NCI-H526 treated with DMSO at 0.1 percent for 48 hours (cell line): Measurements from ENCODE around the gene NTRK3.

Experiments used
- DNase-seq: peaks from one replicate; lab custom pipeline; 2025; lab: John Stamatoyannopoulos, UW

NTRK3 gene

GRCh38 chr15:87981969-87982368 is 274.6 kb downstream of the NTRK3 start:
- no peak for DNase-seq

GRCh38 chr15:87977907-87978306 is 278.6 kb downstream of the NTRK3 start:
- DNase-seq = no peak

- no peak for DNase-seq
These were observed 280.0 kb downstream of the NTRK3 start for GRCh38 chr15:87976552-87976951.

- DNase-seq = no peak
These were observed 282.9 kb downstream of the NTRK3 start for GRCh38 chr15:87973501-87974215.

GRCh38 chr15:87971076-87971475 is 285.5 kb downstream of the NTRK3 start:
- no peak for DNase-seq

GRCh38 chr15:87967951-87968350 is 288.6 kb downstream of the NTRK3 start:
- no peak for DNase-seq

GRCh38 chr15:87965304-87965703 is 291.2 kb downstream of the NTRK3 start:
- no peak for DNase-seq

- no peak for DNase-seq
These were observed 294.1 kb downstream of the NTRK3 start for GRCh38 chr15:87962428-87962827.

- DNase-seq = no peak
These were observed 294.6 kb downstream of the NTRK3 start for GRCh38 chr15:87961851-87962420.

- no peak for DNase-seq
These were observed 296.9 kb downstream of the NTRK3 start for GRCh38 chr15:87959662-87960061.

- no peak for DNase-seq
These were observed 297.5 kb downstream of the NTRK3 start for GRCh38 chr15:87959080-87959479.

- no peak for DNase-seq
These were observed 301.1 kb downstream of the NTRK3 start for GRCh38 chr15:87955284-87955909.

- no peak for DNase-seq
These were observed 301.7 kb downstream of the NTRK3 start for GRCh38 chr15:87954793-87955192.

- no peak for DNase-seq
These were observed 303.7 kb downstream of the NTRK3 start for GRCh38 chr15:87952736-87953287.

GRCh38 chr15:87949575-87950223 is 306.8 kb downstream of the NTRK3 start:
- DNase-seq = no peak

- DNase-seq = no peak
These were observed 307.4 kb downstream of the NTRK3 start for GRCh38 chr15:87949151-87949574.

GRCh38 chr15:87947560-87947959 is 309.0 kb downstream of the NTRK3 start:
- no peak for DNase-seq

- DNase-seq = no peak
These were observed 311.3 kb downstream of the NTRK3 start for GRCh38 chr15:87945246-87945645.

- no peak for DNase-seq
These were observed 311.8 kb downstream of the NTRK3 start for GRCh38 chr15:87944691-87945090.

- no peak for DNase-seq
These were observed 312.5 kb downstream of the NTRK3 start for GRCh38 chr15:87944050-87944449.

- no peak for DNase-seq
These were observed 312.9 kb downstream of the NTRK3 start for GRCh38 chr15:87943626-87944025.

GRCh38 chr15:87942316-87942715 is 314.2 kb downstream of the NTRK3 start:
- DNase-seq = no peak

- DNase-seq = no peak
These were observed 314.9 kb downstream of the NTRK3 start for GRCh38 chr15:87941606-87942005.
